Osteoblast (primary cell): Measurements from ENCODE around the gene ABHD10. TPM values are rescaled to one million over a fixed set of nuclear protein-coding genes. Genes with fewer than 3 reads are reported as not detected.
A peak's percentile ranks its signal among the peaks of the same experiment; 100 is the strongest.

Experiments
- DNase-seq: peaks from one replicate; pipeline ENCODE4 v3.0.0; 2011; ENCODE audit warnings: low spot score, mixed read lengths; ENCODE audit not compliant: insufficient read length; ENCODE audit errors: missing footprints
- H2AFZ ChIP-seq: 2 replicates; pipeline ENCODE4 v1.6.0; 2011; ENCODE audit warnings: mild to moderate bottlenecking, low read length
- H3K27ac ChIP-seq: 2 replicates; pipeline ENCODE4 v1.5.1; 2011; ENCODE audit warnings: mild to moderate bottlenecking, low read depth, low read length, moderate library complexity
- H3K27me3 ChIP-seq: 2 replicates; pipeline ENCODE4 v1.6.0; 2012; ENCODE audit warnings: mild to moderate bottlenecking, control low read depth, inconsistent platforms, low read length, moderate library complexity; ENCODE audit not compliant: insufficient read depth
- H3K36me3 ChIP-seq: 2 replicates; pipeline ENCODE4 v1.5.1; 2011; ENCODE audit warnings: mild to moderate bottlenecking, low read length, control low read depth, moderate library complexity; ENCODE audit not compliant: insufficient read depth
- H3K4me1 ChIP-seq: 2 replicates; pipeline ENCODE4 v1.5.1; 2011; ENCODE audit warnings: mild to moderate bottlenecking, low read length, control low read depth, moderate library complexity; ENCODE audit not compliant: insufficient read depth
- H3K4me2 ChIP-seq: 2 replicates; pipeline ENCODE4 v1.6.0; 2011; ENCODE audit warnings: mild to moderate bottlenecking, low read length; ENCODE audit not compliant: insufficient read depth
- H3K4me3 ChIP-seq: fragments of 200-600 bp; sonication (generic); 3 replicates; pipeline ENCODE4 v1.5.1; 2012; ENCODE audit warnings: mild to moderate bottlenecking, low read length, inconsistent platforms; ENCODE audit not compliant: insufficient read depth
- H3K79me2 ChIP-seq: 2 replicates; pipeline ENCODE4 v1.6.0; 2012; ENCODE audit warnings: mild to moderate bottlenecking, low read length, control low read depth, inconsistent platforms; ENCODE audit not compliant: insufficient read depth
- H3K9me3 ChIP-seq: 2 replicates; pipeline ENCODE4 v1.5.1; 2011; ENCODE audit warnings: low read depth, low read length, control low read depth
- H4K20me1 ChIP-seq: 2 replicates; pipeline ENCODE4 v1.6.0; 2012; ENCODE audit warnings: mild to moderate bottlenecking, low read length, control low read depth; ENCODE audit not compliant: insufficient read depth
- CTCF ChIP-seq: IDR thresholded peaks from 2 replicates; pipeline ENCODE4 v1.5.1; 2011; ENCODE audit warnings: mild to moderate bottlenecking, low read depth, low read length, moderate library complexity; ENCODE audit errors: extremely low read depth
- total RNA-seq: library from RNA; depleted of rRNA; stranded (reverse); fragments of >200 nt; gene quantifications from 2 replicates; pipeline ENCODE4 v1.2.3, GENCODE V29; 2012

ABHD10 gene
- total RNA-seq, 1 donor = 22.8 TPM

- Histone ChIP-seq H4K20me1 (no peaks in the 10 kb centered on the region), H3K79me2 (no peaks in the 10 kb centered on the region), H3K27ac (no peak overlapping the region), H3K4me3 (no peak overlapping the region), H3K9me3 (no peaks in the 10 kb centered on the region), H2AFZ (no peak overlapping the region), H3K36me3 (no peaks in the 10 kb centered on the region), H3K27me3 (no peaks in the 10 kb centered on the region), H3K4me2 (peak overlapping the region; percentile 31), H3K4me1 (peaks cover 23% of the 10 kb centered on the region)
- TF ChIP-seq CTCF = no peak
- DNase-seq = peak; percentile 58
Observed at GRCh38 chr3:112002096-112002971, 23.5 kb downstream of the ABHD10 start.

DNA sequence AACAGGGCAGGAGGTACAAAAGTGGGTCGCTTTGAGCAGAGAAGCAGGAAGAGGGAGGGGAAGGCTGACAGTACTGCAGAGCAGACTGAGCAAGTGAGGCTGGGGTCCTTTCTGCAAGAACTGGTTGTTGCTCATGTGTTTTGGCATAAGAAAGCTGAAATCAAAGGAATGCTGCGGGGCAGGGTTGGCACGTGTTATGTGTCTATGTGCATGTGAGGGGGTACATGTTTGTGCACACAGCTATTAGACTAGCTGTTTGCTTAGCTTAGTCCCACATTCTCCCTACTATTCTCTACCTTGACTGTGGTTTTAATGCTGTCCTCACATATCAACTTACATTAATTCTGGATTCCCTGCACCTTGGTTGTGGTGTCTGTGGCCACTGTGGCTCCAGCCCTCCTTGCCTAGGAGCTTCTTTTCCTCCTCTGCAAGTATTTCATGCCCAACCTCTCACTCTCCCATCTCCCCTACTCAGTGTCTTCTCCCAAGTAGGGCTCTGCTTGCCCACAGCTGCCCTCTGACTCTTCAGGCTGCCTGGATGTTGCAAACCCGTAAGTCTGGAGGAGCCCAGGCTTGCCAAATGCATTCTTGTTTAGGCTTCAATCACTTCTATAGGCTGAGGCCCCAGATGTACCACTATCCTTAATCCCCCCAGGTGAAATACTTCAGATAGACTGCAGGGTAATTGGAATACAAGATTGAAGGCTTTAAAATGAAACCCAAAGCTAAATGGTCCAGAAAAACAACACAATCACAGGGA, 24.7 kb downstream of the ABHD10 start:
- Histone ChIP-seq H3K36me3 (no peaks in the 10 kb centered on the region), H3K4me3 (no peak overlapping the region), H2AFZ (no peak overlapping the region), H3K4me2 (no peak overlapping the region), H3K27ac (no peak overlapping the region), H3K4me1 (peaks cover 34% of the 10 kb centered on the region), H3K27me3 (no peaks in the 10 kb centered on the region), H3K79me2 (no peaks in the 10 kb centered on the region), H3K9me3 (no peaks in the 10 kb centered on the region), H4K20me1 (no peaks in the 10 kb centered on the region)
- DNase-seq = peak; percentile 64
- TF ChIP-seq CTCF = no peak

GRCh38 chr3:112004187-112004586, 25.4 kb downstream of the ABHD10 start:
- H3K36me3 ChIP-seq = no peaks in the 10 kb centered on the region
- H3K9me3 ChIP-seq = no peaks in the 10 kb centered on the region
- H3K27ac ChIP-seq = no peak overlapping the region
- H2AFZ ChIP-seq = no peak overlapping the region
- no peaks in the 10 kb centered on the region for H4K20me1 ChIP-seq
- H3K27me3 ChIP-seq = no peaks in the 10 kb centered on the region
- H3K79me2 ChIP-seq = no peaks in the 10 kb centered on the region
- no peak for TF ChIP-seq CTCF
- H3K4me2 ChIP-seq = no peak overlapping the region
- no peak overlapping the region for H3K4me3 ChIP-seq
- H3K4me1 ChIP-seq = peaks cover 30% of the 10 kb centered on the region
- DNase-seq = no peak

DNA sequence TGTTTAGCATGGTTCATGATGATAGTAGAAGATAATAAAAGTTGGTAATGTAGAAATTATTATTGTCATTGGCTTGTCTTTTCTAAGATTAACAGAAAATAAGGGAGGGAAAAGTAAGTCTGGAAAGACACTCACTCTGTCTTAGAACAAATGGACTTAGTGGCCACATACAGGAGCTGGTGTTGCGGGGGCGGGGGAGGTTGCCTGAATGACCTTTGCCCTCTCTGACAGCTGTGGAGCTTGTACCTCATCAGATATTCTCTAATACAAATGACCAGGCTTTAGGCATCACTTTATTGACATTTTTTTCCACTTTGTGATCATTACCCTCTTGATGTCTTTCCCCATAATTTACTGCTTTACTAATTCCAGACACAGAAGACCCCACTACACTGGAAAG, 25.8 kb downstream of the ABHD10 start:
- no peaks in the 10 kb centered on the region for H3K27me3 ChIP-seq
- no peaks in the 10 kb centered on the region for H3K9me3 ChIP-seq
- H3K27ac ChIP-seq = no peak overlapping the region
- no peak overlapping the region for H2AFZ ChIP-seq
- no peaks in the 10 kb centered on the region for H3K36me3 ChIP-seq
- no peak overlapping the region for H3K4me2 ChIP-seq
- peaks cover 30% of the 10 kb centered on the region for H3K4me1 ChIP-seq
- DNase-seq = no peak
- H3K4me3 ChIP-seq = no peak overlapping the region
- TF ChIP-seq CTCF = no peak
- no peaks in the 10 kb centered on the region for H3K79me2 ChIP-seq
- no peaks in the 10 kb centered on the region for H4K20me1 ChIP-seq
